Head of caudate nucleus (tissue), 42 donors: ENCODE results near the gene NOXO1.
A peak's percentile ranks its signal among the peaks of the same experiment; 100 is the strongest.
"Not testable (repeated sequence)": the region's sequence is repeated elsewhere in the genome, so short reads cannot be mapped to it uniquely, and the experiment has no call there.

ENCODE experiments used
- DNase-seq, 42 donors: peaks; one replicate each; pipeline versions ENCODE4 v3.0.0 to v3.0.0-alpha.2; 2020 to 2021; ENCODE audit warnings: mixed read lengths in 7 of 42
- intact Hi-C: fragments of 100-400 bp; cut with DNase I; formaldehyde crosslinking; loops from one replicate; pipeline ENCODE4 v1.15.0; 2022

Gene NOXO1

DNA sequence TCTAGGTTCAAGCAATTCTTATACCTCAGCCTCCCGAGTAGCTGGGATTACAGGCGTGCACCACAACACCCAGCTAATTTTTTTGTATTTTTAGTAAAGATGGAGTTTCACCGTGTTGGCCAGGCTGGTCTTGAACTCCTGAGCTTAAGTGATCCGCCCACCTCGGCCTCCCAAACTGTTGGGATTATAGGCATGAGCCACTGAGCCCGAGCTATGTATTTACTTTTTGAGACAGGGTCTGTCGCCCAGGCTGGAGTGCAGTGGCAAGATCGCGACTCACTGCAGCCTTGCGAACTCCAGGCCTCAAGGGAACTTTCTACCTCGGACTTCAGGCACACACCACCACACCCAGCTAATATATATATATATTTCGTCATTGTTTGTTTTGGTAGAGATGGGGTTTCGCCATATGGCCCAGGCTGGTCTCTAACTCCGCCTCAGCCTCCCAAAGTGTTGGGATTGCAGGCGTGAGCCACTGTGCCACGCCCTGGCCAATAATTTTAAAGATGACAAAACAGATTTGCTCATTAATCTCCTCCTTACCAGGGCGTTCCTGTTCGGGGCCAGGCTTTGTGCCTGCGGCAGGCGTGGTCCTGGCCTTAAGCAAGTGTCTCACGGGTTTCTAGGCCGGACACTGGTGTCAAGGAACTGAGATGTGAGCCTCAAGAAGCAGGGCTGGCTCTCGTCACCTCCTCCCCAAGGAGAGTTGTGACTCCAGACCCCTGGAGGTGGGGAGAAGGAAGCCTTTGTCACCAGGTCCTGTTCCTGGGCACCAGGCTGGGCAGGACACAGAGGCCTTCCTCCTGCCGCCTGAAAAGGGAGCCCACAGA is 34.1 kb upstream of the NOXO1 start:
- intact Hi-C loops: no loop called here

GRCh38 chr16:2013527-2013926 is 32.3 kb upstream of the NOXO1 start:
- DNase-seq: no peak
- intact Hi-C loops: no loop called here

More for the DNA sequence above, 34.1 kb upstream of the NOXO1 start:
- no peak for DNase-seq

DNA sequence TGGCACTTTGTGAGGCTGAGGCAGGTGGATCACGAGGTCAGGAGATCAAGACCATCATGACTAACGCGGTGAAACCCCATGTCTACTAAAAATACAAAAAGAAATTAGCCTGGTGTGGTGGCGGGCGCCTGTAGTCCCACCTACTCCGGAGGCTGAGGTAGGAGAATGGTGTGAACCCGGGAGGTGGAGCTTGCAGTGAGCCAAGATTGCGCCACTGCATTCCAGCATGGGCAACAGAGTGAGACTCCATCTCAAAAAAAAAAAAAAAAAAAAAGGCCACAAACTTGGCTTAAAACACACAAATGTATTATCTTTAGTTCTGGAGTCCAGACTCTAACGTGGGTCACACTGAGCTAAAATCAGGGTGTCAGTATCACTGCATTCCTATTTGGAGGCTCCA is 30.5 kb upstream of the NOXO1 start:
- intact Hi-C loops, DNase-seq: not testable (repeated sequence)

DNA sequence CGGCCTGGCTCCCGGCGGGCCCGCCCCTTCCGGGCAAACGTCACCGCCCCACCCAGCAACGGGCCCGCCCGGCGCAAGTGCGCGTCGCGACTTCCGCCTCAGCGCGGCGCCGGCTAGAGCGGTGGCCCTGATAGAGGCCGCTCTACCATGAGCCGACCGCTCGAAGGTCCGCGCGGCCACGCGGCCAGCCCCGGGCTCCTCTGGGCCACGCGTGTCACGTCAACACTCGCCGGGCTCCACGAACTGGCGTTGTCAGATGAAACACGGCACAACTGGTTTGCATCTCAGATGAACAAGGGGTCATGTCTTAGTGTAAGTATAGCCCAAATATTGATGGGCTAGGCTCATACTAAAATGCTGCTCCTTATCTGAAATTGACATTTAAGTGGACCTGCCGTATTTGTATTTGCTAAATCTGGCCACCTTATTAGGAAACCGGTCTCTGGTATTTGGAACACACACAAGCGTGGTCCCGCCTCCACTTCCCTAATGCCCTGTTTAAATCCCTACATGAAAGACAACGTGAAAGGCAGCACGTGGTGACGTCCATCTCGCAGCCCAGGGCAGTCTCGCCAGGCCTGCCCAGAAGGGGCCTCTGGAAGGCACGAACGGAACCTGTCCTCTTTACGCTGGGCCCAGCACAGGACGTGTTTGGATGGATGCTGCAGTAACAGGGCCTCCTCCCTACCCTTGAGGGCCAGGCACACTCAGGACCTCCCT is 28.7 kb upstream of the NOXO1 start, which contains the start of gene ZNF598:
Gene ZNF598, minus strand, starts transcription at position 31 of the 720 bp plus-strand sequence.
- DNase-seq: peak; percentile 49 to 93 (median 86)
- intact Hi-C loops: no loop called here

GRCh38 chr16:2009164-2009711 is 28.0 kb upstream of the NOXO1 start:
- DNase-seq: peak in 1 of 42 donors; percentile 28
- intact Hi-C loops: no loop called here

DNA sequence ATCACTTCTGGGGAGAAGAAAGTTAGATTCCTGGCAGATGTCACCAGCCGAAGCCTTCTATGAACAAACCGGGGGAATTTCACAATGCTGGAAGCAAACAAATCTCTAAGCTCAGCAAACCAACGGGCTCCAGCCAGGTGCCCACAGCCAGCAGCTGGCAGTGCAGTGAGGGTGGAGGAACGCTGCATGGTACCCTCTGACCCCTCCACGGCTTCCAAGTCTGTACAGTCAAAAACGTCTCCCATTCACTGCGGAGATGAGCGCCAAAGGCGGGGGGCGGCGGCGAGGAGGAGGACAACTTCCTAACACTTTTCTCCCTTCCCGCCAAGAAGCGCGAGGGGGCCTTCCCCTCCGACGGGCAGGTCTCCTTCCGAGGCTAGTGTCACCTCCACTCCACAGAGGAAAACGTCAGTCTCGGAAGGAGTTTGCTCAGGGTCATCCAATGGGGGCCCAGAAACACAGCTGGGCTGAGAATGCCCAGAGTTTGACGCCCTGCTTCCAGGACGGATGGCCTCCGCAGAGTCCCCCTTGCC is 27.4 kb upstream of the NOXO1 start:
- DNase-seq: no peak
- intact Hi-C loops: no loop called here

GRCh38 chr16:2008009-2008526 is 26.8 kb upstream of the NOXO1 start:
- intact Hi-C loops: no loop called here
- no peak for DNase-seq

DNA sequence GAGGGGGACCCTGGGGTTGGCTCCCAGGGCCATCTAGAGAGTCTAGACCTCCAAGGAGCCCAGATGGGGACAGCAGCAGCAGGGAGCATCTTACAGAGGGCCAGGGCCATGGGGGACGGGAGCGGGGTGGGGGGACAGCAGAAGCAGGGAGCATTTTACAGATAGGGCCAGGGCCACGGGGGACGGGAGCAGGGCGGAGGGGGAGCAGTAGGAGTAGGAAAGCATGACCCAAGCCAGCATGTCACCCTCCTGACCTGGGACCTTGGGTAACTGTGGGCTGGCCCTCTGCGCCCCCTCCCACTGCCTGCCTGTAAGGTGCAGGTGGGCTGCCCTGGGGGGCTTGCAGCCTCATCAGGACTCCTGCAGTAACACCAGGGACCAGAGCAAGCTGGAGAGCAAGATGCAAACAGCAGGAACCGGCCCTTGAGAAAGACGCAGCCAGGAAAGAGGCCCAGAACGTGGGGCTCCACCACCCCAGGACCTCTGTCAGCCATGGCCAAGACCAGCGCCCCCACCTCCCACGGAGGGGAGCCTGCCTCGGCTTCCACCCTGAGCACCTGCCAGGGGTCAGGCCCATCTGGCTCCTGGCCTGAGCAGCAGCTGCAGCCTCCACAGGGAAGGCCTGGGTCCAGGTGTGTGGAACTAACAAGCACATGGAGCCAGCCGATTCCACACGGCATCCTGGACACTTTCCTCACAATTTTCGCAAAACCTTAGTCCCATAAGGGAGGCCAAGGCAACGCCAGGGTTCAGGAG is 26.0 kb upstream of the NOXO1 start:
- DNase-seq: no peak
- intact Hi-C loops: no loop called here

DNA sequence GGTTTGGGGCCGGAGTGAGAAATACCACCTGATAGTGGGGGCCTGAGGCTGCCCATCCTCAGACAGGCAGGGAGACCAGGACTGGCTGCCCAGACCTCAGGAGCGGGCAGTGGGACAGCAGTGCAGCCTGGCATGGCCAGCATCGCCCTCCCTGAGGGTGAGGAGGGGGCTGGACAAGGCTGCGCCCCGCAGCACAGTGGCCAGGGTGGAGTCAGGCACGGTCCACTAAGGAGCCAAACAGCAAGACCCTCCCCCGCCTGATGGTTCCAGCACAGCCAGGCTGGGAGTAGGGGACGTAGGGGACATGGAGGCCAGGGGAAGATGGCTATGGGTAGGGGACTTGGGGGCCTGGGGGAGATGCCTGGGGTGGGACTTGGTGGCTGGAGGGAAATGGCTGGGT is 25.0 kb upstream of the NOXO1 start:
- DNase-seq: no peak
- intact Hi-C loops: no loop called here

- peak in 1 of 42 donors; percentile 16 for DNase-seq
- intact Hi-C loops: no loop called here
These were observed 24.4 kb upstream of the NOXO1 start for GRCh38 chr16:2005646-2006045.

DNA sequence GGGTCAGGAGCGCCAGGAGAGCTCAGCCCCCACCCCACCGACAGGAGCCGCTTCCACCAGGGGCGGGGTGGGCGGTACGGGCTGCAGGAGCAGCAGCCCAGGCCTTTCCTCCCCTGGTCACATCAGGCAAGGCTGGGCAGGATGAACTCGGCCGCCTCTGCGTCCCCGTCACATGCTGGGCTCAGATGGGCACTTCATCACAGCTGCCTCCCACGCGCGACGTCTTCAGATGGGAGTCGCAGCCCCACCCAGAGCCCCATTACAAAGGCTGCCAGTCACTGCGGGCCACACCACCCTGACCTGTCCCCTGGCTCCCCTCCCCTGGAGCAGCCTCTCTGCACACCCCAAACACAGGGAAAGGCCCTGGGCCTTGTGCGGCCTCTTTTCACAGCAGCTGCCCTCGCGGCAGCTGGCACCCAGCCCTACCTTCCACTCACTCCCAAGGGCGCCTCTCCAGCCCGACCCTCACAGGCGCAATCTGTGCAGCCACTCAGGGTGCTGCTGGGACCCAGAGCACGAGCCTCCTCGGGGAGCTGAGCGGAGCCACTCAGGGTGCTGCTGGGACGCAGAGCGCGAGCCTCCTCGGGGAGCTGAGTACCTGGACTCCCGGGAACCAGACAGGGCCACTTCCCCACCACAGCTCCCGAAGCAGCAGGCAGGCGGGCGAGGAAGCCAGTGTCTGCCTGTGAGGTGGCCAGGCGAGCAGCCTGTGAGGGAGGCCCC is 23.7 kb upstream of the NOXO1 start:
- no peak for DNase-seq

DNA sequence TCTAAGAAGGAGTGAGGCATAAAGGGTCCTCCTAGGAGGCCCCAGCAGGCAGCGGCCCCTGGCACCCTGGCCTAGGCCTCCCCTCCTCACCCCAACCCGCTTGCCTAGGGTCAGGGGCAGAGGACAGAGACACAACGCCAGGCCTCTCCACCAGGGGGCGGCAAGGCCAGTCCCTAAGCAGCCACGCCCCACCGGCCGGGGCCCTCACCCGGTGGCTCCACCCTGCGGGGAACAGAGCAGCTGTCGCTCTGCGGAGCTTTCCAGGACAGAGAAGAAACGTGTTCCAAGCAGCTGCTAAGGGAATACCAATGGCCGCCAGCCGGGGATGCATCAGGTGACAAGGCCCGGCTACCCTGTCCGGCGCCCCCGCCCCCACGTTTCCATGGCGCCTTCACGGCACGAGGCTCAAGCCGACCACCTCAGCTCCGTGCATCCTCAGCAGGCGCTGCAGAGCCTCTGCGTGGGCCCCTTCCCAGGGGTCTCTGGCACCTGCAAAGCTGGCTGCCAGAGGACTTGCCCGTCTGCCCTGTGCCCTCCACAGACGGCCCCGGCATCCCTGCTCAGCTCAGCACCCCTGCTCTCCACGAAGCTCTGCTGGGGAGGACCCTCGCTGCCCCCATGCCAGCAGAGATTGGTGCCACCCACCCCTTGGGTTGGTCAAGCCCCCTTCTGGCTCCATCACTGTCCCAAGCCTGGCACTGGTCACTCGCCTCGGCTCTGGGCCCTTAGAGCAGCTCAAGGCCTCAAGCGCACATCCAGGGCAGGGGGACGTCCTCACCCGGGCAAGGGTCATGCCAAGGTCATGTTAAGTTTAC is 22.8 kb upstream of the NOXO1 start:
- DNase-seq: peak in 41 of 42 donors; percentile 42 to 90 (median 77)
- intact Hi-C loops: no loop called here

More for the DNA sequence above, 23.7 kb upstream of the NOXO1 start:
- intact Hi-C loops: no loop called here

- intact Hi-C loops: no loop called here
- no peak for DNase-seq
These were observed 22.1 kb upstream of the NOXO1 start for GRCh38 chr16:2003231-2003826.

GRCh38 chr16:2002406-2003230 is 21.3 kb upstream of the NOXO1 start:
- DNase-seq: no peak
- intact Hi-C loops: no loop called here

- intact Hi-C loops: no loop called here
These were observed 20.4 kb upstream of the NOXO1 start for GRCh38 chr16:2001456-2002355.

More at GRCh38 chr16:2001456-2002355, 20.4 kb upstream of the NOXO1 start:
- no peak for DNase-seq
